Spinal cord (tissue), 10 donors: ENCODE measurements around the gene ALPK3. TPM values are rescaled to one million over a fixed set of nuclear protein-coding genes. Genes with fewer than 3 reads are reported as not detected.

ENCODE experiments used
- DNase-seq, 6 donors: peaks; one replicate each; pipeline versions ENCODE4 v3.0.0 to v3.0.0-alpha.2; 2013 to 2015; ENCODE audit warnings: low spot score in 6 of 6, low read depth in 4 of 6
- H3K27ac ChIP-seq: one replicate; pipeline ENCODE4 v1.5.1; 2013; ENCODE audit warnings: low read depth, low read length, control low read depth
- H3K27me3 ChIP-seq: one replicate; pipeline ENCODE4 v1.6.1; 2013; ENCODE audit warnings: low read length; ENCODE audit not compliant: control insufficient read depth, insufficient read depth
- H3K36me3 ChIP-seq: one replicate; pipeline ENCODE4 v1.6.1; 2013; ENCODE audit warnings: low read length; ENCODE audit not compliant: control insufficient read depth, insufficient read depth
- H3K4me1 ChIP-seq: one replicate; pipeline ENCODE4 v1.6.1; 2013; ENCODE audit warnings: low read length; ENCODE audit not compliant: control insufficient read depth, insufficient read depth
- H3K4me3 ChIP-seq: one replicate; pipeline ENCODE4 v1.5.1; 2013; ENCODE audit warnings: low read depth, low read length, control low read depth
- H3K9me3 ChIP-seq: one replicate; pipeline ENCODE4 v1.6.1; 2013; ENCODE audit warnings: low read length; ENCODE audit not compliant: control insufficient read depth, insufficient read depth
- WGBS: methylation state at CpG from one replicate; pipeline ENCODE4 v1.1.5; 2013; ENCODE audit warnings: missing lambda C conversion rate; ENCODE audit not compliant: insufficient coverage; 5-methylcytosine and 5-hydroxymethylcytosine counted together
- long read RNA-seq, 4 donors: transcript quantifications; one replicate each; lab custom pipeline, GENCODE V29; 2026
- polyA plus RNA-seq, 2 donors: library from polyadenylated mRNA; unstranded; fragments of 120-200 nt; gene quantifications; one replicate each; pipeline ENCODE4 v1.2.1, GENCODE V29; 2013; ENCODE audit not compliant: insufficient read length in 2 of 2
- total RNA-seq, 2 donors: library from RNA; depleted of rRNA in 1 of 2; stranded (reverse); fragments of 120-200 nt in 1 of 2; fragments of >200 nt in 1 of 2; gene quantifications; one replicate each; pipeline versions ENCODE4 v1.2.3 to v1.2.4, GENCODE V29; 2013 to 2014
- donor health status: healthy.

The ALPK3 gene
- total RNA-seq, result 1 to 10 TPM; 5.8 to 6.2 TPM
- 1 to 10 TPM; 6.6 to 8.7 TPM for polyA plus RNA-seq
- long read RNA-seq, donor 1, result 0 reads
- long read RNA-seq, donor 2, result 0 reads
- long read RNA-seq, donor 3, result 0 reads
- long read RNA-seq, donor 4, partial matches to known transcripts, result 7 of 8 reads
- long read RNA-seq, donor 4, other reads (novel, unspliced or antisense), result 0 of 8 reads

GRCh38 chr15:84816694-84817465 is at the start of gene ALPK3:
TSS of gene ALPK3 (plus strand) at chr15:84817356. CDS start at chr15:84817453, 97 bp downstream.
- DNase-seq, result peak in 2 of 6 donors; percentile 14 to 49
- 17% methylated on average over 61 of the region's 63 CpGs for WGBS
- peaks cover 2% of the 10 kb centered on the region for H3K36me3 ChIP-seq
- no peaks in the 10 kb centered on the region for H3K9me3 ChIP-seq
- peak within 1 kb of the TSS; percentile 6 for H3K4me3 ChIP-seq
- no peaks in the 10 kb centered on the region for H3K27me3 ChIP-seq
- peaks cover 47% of the 10 kb centered on the region for H3K4me1 ChIP-seq
- H3K27ac ChIP-seq, result peak within 1 kb of the TSS; percentile 86

- no peaks in the 10 kb centered on the region for H3K4me1 ChIP-seq
- peaks cover 25% of the 10 kb centered on the region for H3K36me3 ChIP-seq
- WGBS, result 46% methylated on average over 4 of the region's 5 CpGs
- no peak overlapping the region for H3K27ac ChIP-seq
- H3K4me3 ChIP-seq, result no peak overlapping the region
- no peak for DNase-seq
- no peaks in the 10 kb centered on the region for H3K9me3 ChIP-seq
- no peaks in the 10 kb centered on the region for H3K27me3 ChIP-seq
Observed at GRCh38 chr15:84772031-84772430, 45.1 kb upstream of the ALPK3 start.

GRCh38 chr15:84772467-84772866 is 44.7 kb upstream of the ALPK3 start:
- H3K4me3 ChIP-seq, result no peak overlapping the region
- no peaks in the 10 kb centered on the region for H3K9me3 ChIP-seq
- WGBS, result no CpG with 5 or more reads among the region's 2 CpGs
- H3K27ac ChIP-seq, result no peak overlapping the region
- peaks cover 21% of the 10 kb centered on the region for H3K36me3 ChIP-seq
- H3K4me1 ChIP-seq, result no peaks in the 10 kb centered on the region
- no peak for DNase-seq
- H3K27me3 ChIP-seq, result no peaks in the 10 kb centered on the region

GRCh38 chr15:84773716-84774115 is 43.4 kb upstream of the ALPK3 start:
- no peaks in the 10 kb centered on the region for H3K27me3 ChIP-seq
- DNase-seq, result no peak
- H3K4me3 ChIP-seq, result no peak overlapping the region
- 86% methylated on average over 1 of the region's 3 CpGs for WGBS
- H3K9me3 ChIP-seq, result no peaks in the 10 kb centered on the region
- peaks cover 12% of the 10 kb centered on the region for H3K36me3 ChIP-seq
- no peaks in the 10 kb centered on the region for H3K4me1 ChIP-seq
- no peak overlapping the region for H3K27ac ChIP-seq

GRCh38 chr15:84775867-84776449 is 41.2 kb upstream of the ALPK3 start:
- Histone ChIP-seq H3K4me1 (no peaks in the 10 kb centered on the region), H3K9me3 (no peaks in the 10 kb centered on the region), H3K36me3 (peaks cover 10% of the 10 kb centered on the region), H3K27me3 (no peaks in the 10 kb centered on the region), H3K4me3 (no peak overlapping the region), H3K27ac (no peak overlapping the region)
- 100% methylated on average over 1 of the region's 1 CpG for WGBS
- no peak for DNase-seq

GRCh38 chr15:84778194-84778593 is 39.0 kb upstream of the ALPK3 start:
- Histone ChIP-seq H3K27me3 (no peaks in the 10 kb centered on the region), H3K27ac (no peak overlapping the region), H3K4me3 (no peak overlapping the region), H3K9me3 (no peaks in the 10 kb centered on the region), H3K4me1 (no peaks in the 10 kb centered on the region), H3K36me3 (peaks cover 18% of the 10 kb centered on the region)
- no peak for DNase-seq
- 80% methylated on average over 8 of the region's 13 CpGs for WGBS

GRCh38 chr15:84780492-84780891 is 36.7 kb upstream of the ALPK3 start:
- Histone ChIP-seq H3K9me3 (no peaks in the 10 kb centered on the region), H3K27me3 (no peaks in the 10 kb centered on the region), H3K36me3 (peaks cover 39% of the 10 kb centered on the region), H3K4me1 (no peaks in the 10 kb centered on the region), H3K27ac (no peak overlapping the region), H3K4me3 (no peak overlapping the region)
- no CpG with 5 or more reads among the region's 3 CpGs for WGBS
- no peak for DNase-seq

GRCh38 chr15:84781495-84781894 is 35.7 kb upstream of the ALPK3 start:
- H3K9me3 ChIP-seq, result no peaks in the 10 kb centered on the region
- WGBS, result 100% methylated on average over 1 of the region's 1 CpG

GRCh38 chr15:84782346-84782745 is 34.8 kb upstream of the ALPK3 start:
- Histone ChIP-seq H3K27ac (no peak overlapping the region), H3K4me1 (peaks cover 8% of the 10 kb centered on the region), H3K4me3 (no peak overlapping the region), H3K36me3 (peaks cover 54% of the 10 kb centered on the region), H3K27me3 (no peaks in the 10 kb centered on the region), H3K9me3 (no peaks in the 10 kb centered on the region)
- no peak for DNase-seq

More at GRCh38 chr15:84781495-84781894, 35.7 kb upstream of the ALPK3 start:
- Histone ChIP-seq H3K4me3 (no peak overlapping the region), H3K36me3 (peaks cover 47% of the 10 kb centered on the region), H3K27me3 (no peaks in the 10 kb centered on the region), H3K27ac (no peak overlapping the region), H3K4me1 (peaks cover 2% of the 10 kb centered on the region)
- no peak for DNase-seq
